ENCODE measurements around the gene SQSTM1. TPM values are rescaled to one million over a fixed set of nuclear protein-coding genes. Genes with fewer than 3 reads are reported as not detected.

Gene SQSTM1
- polyA plus RNA-seq, 2 of the 4 experiments (the other 2 are of a cell fraction) = 362 to 625 TPM

GRCh38 chr5:179771311-179771895 lies 49.3 kb upstream of the SQSTM1 start:
- DNase-seq (ENCODE audit: low read depth in 1 of 2, low spot score in 1 of 2) (no peak), ATAC-seq (no peak), FAIRE-seq (no peak)
- no peak for TF ChIP-seq ATOH8 (CRISPR knock-in tag; IDR thresholded peaks at IDR 0.05; ENCODE audit: low read depth)
- TF ChIP-seq SMC3 (IDR thresholded peaks at IDR 0.05) = no peak
- TF ChIP-seq HEYL (CRISPR knock-in tag; IDR thresholded peaks at IDR 0.05) = no peak
- no peak for TF ChIP-seq FOXS1 (CRISPR knock-in tag; IDR thresholded peaks at IDR 0.05)
- no peak for TF ChIP-seq ELK1 (IDR thresholded peaks at IDR 0.05; ENCODE audit: low read depth, low read length)
- TF ChIP-seq ZFP36 (IDR thresholded peaks at IDR 0.05; ENCODE audit: borderline replicate concordance, partially characterized antibody) = no peak
- TF ChIP-seq RAD21 (conservative IDR thresholded peaks at IDR 0.05 in 1 of 2, IDR thresholded peaks at IDR 0.05 in 1 of 2) = no peak
- no peak for TF ChIP-seq HES2 (IDR thresholded peaks at IDR 0.05)
- TF ChIP-seq PBX3 (IDR thresholded peaks at IDR 0.05) = no peak
- no peak for TF ChIP-seq ZNF302 (CRISPR knock-in tag; IDR thresholded peaks at IDR 0.05)
- no peak for TF ChIP-seq HOXA7 (CRISPR knock-in tag; IDR thresholded peaks at IDR 0.05)
- TF ChIP-seq RCOR1 (IDR thresholded peaks at IDR 0.05; ENCODE audit: low read depth, low read length) = no peak
- TF ChIP-seq MYC (IDR thresholded peaks at IDR 0.05; ENCODE audit: borderline replicate concordance, low read length) = no peak
- TF ChIP-seq ZSCAN20 (CRISPR knock-in tag; IDR thresholded peaks at IDR 0.05) = no peak
- no peak for TF ChIP-seq ZC3H11A (IDR thresholded peaks at IDR 0.05)
- TF ChIP-seq POLR2A (IDR thresholded peaks at IDR 0.05; ENCODE audit: low read length) = no peak
- no peak for TF ChIP-seq HMGXB4 (CRISPR knock-in tag; IDR thresholded peaks at IDR 0.05; ENCODE audit: borderline replicate concordance)
- no peak for TF ChIP-seq EHF (CRISPR knock-in tag; IDR thresholded peaks at IDR 0.05)
- ChIA-PET CTCF (interaction anchor here (1.0 to 2.3 kb wide), 5 partner anchors 8 to 94 kb away, joined by 3 to 9 read pairs (median 6); no protein-coding TSS in a partner anchor), POLR2A (interaction anchor here (1.0 kb wide), 1 partner anchor 148 kb away, joined by 3 read pairs; the partner anchor contains the start of gene HNRNPH1)
- Histone ChIP-seq H3K27ac (no peak overlapping the region), H3K4me1 (peaks cover 2% of the 10 kb centered on the region), H3K9me3 (no peaks in the 10 kb centered on the region), H3K4me3 (no peak overlapping the region), H3K4me2 (no peak overlapping the region)
- WGBS (ENCODE audit: missing lambda C conversion rate) = 96% methylated on average over 4 of the region's 4 CpGs

GRCh38 chr5:179772351-179772750 lies 48.4 kb upstream of the SQSTM1 start:
- CTCF ChIA-PET = interaction anchor here (1.3 to 2.3 kb wide), 3 partner anchors 9 to 24 kb away, joined by 6 to 9 read pairs (median 8); no protein-coding TSS in a partner anchor

More at GRCh38 chr5:179772351-179772750, 48.4 kb upstream of the SQSTM1 start:
- POLR2A ChIA-PET = no interaction called here
- DNase-seq (ENCODE audit: low read depth in 1 of 2, low spot score in 1 of 2) (no peak), FAIRE-seq (no peak), ATAC-seq (no peak)
- H3K9me3 ChIP-seq = no peaks in the 10 kb centered on the region
- TF ChIP-seq MAZ (IDR thresholded peaks at IDR 0.05; ENCODE audit: borderline replicate concordance, low read depth, low read length) (no peak), NR3C1 (IDR thresholded peaks at IDR 0.05) (no peak)
- no peak overlapping the region for H3K4me2 ChIP-seq
- 87% methylated on average over 6 of the region's 6 CpGs for WGBS (ENCODE audit: missing lambda C conversion rate)
- H3K4me1 ChIP-seq = no peaks in the 10 kb centered on the region
- no peak overlapping the region for H3K27ac ChIP-seq
- no peak overlapping the region for H3K4me3 ChIP-seq
